SH-SY5Y (cell line): ENCODE measurements around the gene PTPMT1.

Source experiments
- GATA2 ChIP-seq: IDR thresholded peaks from 2 replicates; pipeline ENCODE4 v1.6.1; 2011; ENCODE audit warnings: mild to moderate bottlenecking, low read depth, low read length
- GATA3 ChIP-seq: IDR thresholded peaks from 2 replicates; pipeline ENCODE4 v1.6.1; 2011; ENCODE audit warnings: low read depth, mild to moderate bottlenecking, low read length, moderate library complexity

GRCh38 chr11:47605921-47606320 lies 40.5 kb downstream of the PTPMT1 start:
- TF ChIP-seq GATA2 (no peak), GATA3 (no peak)
